ENCODE data around the gene NR2C1. TPM values are rescaled to one million over a fixed set of nuclear protein-coding genes. Genes with fewer than 3 reads are reported as not detected.

Gene NR2C1
- total and polyA plus RNA-seq, 2 of the 8 experiments (the other 6 are each of a cell fraction or from before 2014, with no cell fraction given) = 22.8 to 48.3 TPM

GRCh38 chr12:94971923-94972322 is 101.5 kb downstream of the NR2C1 start (continued):
- TF ChIP-seq CHD7 (IDR thresholded peaks at IDR 0.05; ENCODE audit: insufficient replicate concordance, low read length) = no peak
- no peak for TF ChIP-seq CTBP2 (IDR thresholded peaks at IDR 0.05; ENCODE audit: borderline replicate concordance, insufficient read depth, insufficient read length, low read length)
- no peak for TF ChIP-seq PHF8 (conservative IDR thresholded peaks at IDR 0.05; ENCODE audit: low read depth, low read length)
- no peak for TF ChIP-seq RBBP5 (IDR thresholded peaks at IDR 0.05; ENCODE audit: borderline replicate concordance, low read depth, low read length)
- TF ChIP-seq KDM4A (IDR thresholded peaks at IDR 0.05; ENCODE audit: low read depth, low read length, severe bottlenecking) = no peak
- no peak for TF ChIP-seq HDAC6 (IDR thresholded peaks at IDR 0.05; ENCODE audit: low read depth, low read length)
- TF ChIP-seq TCF12 (IDR thresholded peaks at IDR 0.05; ENCODE audit: low read depth, low read length) = no peak
- no peak for TF ChIP-seq GABPA (IDR thresholded peaks at IDR 0.05; ENCODE audit: borderline replicate concordance, insufficient read depth, low read length)
- TF ChIP-seq EGR1 (IDR thresholded peaks at IDR 0.05; ENCODE audit: borderline replicate concordance, low read depth, low read length) = no peak
- TF ChIP-seq ATF2 (IDR thresholded peaks at IDR 0.05; ENCODE audit: low read length) = no peak
